ENCODE measurements around the gene MAGI1.

MAGI1 gene

DNA sequence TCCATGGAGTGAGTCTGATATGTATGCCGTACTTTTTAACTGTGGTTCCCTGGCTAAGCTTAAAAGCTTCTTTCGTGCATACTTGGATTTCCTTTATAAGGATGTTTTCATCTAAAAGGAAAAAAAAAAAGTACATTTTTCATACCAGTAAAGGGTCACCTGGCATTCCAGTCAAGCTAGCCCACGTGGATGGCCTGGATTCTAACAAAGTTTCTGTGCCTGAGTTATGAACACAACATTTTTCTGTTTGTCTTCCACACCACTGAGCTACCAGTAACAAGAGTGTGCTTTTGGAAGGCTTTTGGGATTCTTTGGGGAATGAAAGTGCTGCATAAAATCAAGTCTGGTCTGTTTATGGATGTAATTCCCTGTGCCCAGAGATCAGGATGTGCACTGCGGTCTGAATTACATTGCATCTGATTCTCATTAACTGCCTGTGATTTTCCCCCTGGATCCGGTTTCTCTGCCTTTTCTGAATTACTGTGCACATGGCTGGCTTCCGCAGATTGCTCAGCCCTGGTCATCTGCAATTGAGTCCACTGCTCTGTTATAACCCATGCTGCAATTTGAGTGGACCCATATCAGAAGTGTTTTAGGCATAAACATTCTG, 38.2 kb upstream of the MAGI1 start:
- no peak for DNase-seq (ENCODE audit: extremely low spot score)
- ChIA-PET POLR2A (no interaction called here), CTCF (interaction anchor here (1.3 kb wide), 1 partner anchor 182 kb away, joined by 3 read pairs; no protein-coding TSS in a partner anchor)
- TF ChIP-seq, protein P1, sequence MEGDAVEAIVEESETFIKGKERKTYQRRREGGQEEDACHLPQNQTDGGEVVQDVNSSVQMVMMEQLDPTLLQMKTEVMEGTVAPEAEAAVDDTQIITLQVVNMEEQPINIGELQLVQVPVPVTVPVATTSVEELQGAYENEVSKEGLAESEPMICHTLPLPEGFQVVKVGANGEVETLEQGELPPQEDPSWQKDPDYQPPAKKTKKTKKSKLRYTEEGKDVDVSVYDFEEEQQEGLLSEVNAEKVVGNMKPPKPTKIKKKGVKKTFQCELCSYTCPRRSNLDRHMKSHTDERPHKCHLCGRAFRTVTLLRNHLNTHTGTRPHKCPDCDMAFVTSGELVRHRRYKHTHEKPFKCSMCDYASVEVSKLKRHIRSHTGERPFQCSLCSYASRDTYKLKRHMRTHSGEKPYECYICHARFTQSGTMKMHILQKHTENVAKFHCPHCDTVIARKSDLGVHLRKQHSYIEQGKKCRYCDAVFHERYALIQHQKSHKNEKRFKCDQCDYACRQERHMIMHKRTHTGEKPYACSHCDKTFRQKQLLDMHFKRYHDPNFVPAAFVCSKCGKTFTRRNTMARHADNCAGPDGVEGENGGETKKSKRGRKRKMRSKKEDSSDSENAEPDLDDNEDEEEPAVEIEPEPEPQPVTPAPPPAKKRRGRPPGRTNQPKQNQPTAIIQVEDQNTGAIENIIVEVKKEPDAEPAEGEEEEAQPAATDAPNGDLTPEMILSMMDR (IDR thresholded peaks at IDR 0.05; ENCODE audit: control extremely low read depth, extremely low read depth, low read depth, missing control alignments) = no peak

DNA sequence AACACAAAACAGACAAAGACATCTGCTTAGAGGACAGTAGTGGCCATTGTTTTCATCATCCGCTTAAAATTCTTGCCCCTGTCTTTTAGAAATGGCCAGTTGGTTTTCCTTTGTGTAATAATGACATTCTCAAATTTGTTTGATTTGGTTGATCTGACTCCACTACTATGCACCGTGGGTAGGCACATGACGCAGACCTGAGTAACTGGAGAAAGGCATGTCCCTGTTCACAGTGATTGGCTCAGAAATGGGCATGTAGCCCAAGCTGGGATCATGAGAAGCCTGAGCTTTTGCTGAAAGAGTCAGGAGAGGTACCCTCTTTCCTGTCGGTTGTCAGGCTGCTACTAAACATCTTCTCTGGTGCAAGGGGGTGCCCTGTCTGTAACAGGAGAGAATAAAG, 36.6 kb upstream of the MAGI1 start:
- POLR2A ChIA-PET = no interaction called here
- TF ChIP-seq, protein P1 (IDR thresholded peaks at IDR 0.05; ENCODE audit: control extremely low read depth, extremely low read depth, low read depth, missing control alignments) = no peak
- DNase-seq (ENCODE audit: extremely low spot score) = no peak
- CTCF ChIA-PET = no interaction called here

DNA sequence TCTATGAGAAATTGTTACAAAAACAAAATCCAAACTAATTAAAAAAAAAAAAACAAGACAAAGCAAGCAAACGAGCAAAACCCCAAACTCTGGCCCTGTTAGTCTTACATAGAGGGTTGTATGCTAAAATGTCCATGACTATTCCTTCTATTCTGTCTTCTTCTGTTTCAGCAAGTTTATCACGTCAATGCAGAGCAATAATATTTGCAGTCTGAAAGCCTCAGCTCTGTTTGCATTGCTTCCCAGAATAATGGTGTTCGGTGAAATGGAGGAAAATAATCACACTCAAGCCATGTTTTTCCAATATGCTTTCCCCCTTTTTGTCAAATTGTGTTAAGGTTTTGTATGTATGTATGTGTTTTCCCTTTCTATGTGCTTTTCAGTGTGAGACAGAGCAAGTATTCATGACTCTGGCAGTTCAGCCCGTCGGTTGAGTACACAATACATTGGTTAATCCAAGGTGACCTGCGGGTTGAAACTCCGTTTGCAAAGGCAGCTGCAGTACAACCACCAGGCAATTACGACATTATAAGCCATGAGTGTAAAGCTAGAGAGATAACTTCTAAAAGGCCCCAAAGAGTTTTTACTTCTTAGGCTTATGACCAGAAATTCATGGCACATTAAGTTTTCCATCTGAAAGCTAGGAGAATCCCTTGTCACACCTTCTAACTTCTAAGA, 34.9 kb upstream of the MAGI1 start:
- ChIA-PET POLR2A (no interaction called here), CTCF (no interaction called here)
- TF ChIP-seq, protein P1 (IDR thresholded peaks at IDR 0.05; ENCODE audit: control extremely low read depth, extremely low read depth, low read depth, missing control alignments) = no peak
- DNase-seq (ENCODE audit: extremely low spot score) = no peak

GRCh38 chr3:66068255-66068654, 29.5 kb upstream of the MAGI1 start:
- TF ChIP-seq, protein P1 (IDR thresholded peaks at IDR 0.05; ENCODE audit: control extremely low read depth, extremely low read depth, low read depth, missing control alignments) = no peak
- ChIA-PET CTCF (interaction anchor here (0.6 to 1.6 kb wide), 2 partner anchors 13 to 30 kb away, joined by 3 to 4 read pairs; no protein-coding TSS in a partner anchor), POLR2A (no interaction called here)
- DNase-seq (ENCODE audit: extremely low spot score) = no peak

GRCh38 chr3:66066963-66067617, 28.4 kb upstream of the MAGI1 start:
- no peak for DNase-seq (ENCODE audit: extremely low spot score)
- TF ChIP-seq, protein P1 (IDR thresholded peaks at IDR 0.05; ENCODE audit: control extremely low read depth, extremely low read depth, low read depth, missing control alignments) = no peak
- CTCF ChIA-PET = interaction anchor here (0.9 kb wide), 1 partner anchor 27 kb away, joined by 3 read pairs; no protein-coding TSS in a partner anchor
- POLR2A ChIA-PET = no interaction called here

- no peak for DNase-seq (ENCODE audit: extremely low spot score)
- CTCF ChIA-PET = interaction anchor here (1.0 to 1.8 kb wide), 3 partner anchors 13 to 32 kb away, joined by 3 to 4 read pairs (median 4); no protein-coding TSS in a partner anchor
- POLR2A ChIA-PET = no interaction called here
- TF ChIP-seq, protein P1 (IDR thresholded peaks at IDR 0.05; ENCODE audit: control extremely low read depth, extremely low read depth, low read depth, missing control alignments) = no peak
These were observed 16.6 kb upstream of the MAGI1 start for GRCh38 chr3:66055289-66055688.

Measured in GM10248 (cell line).